Stimulated activated CD4-positive, alpha-beta T cell treated with anti-CD3 and anti-CD28 coated beads, TNF-alpha, amount 100 ng/mL, for 48 hours (primary cell): ENCODE results near the gene KCNH5.

Experiments
- DNase-seq, 3 donors: peaks; one replicate each; pipeline ENCODE4 v3.0.0-alpha.2; 2020; ENCODE audit warnings: low read depth in 3 of 3

KCNH5 gene

GRCh38 chr14:63045234-63045611 is at the start of gene KCNH5:
TSS of gene KCNH5 (minus strand) at chr14:63045458. CDS start at chr14:63045186, 272 bp downstream.
- DNase-seq: no peak

GRCh38 chr14:63091394-63091996 is 46.2 kb upstream of the KCNH5 start:
- DNase-seq: no peak

GRCh38 chr14:63088865-63089264 is 43.6 kb upstream of the KCNH5 start:
- DNase-seq: no peak

- DNase-seq: no peak
Observed at GRCh38 chr14:63078569-63078968, 33.3 kb upstream of the KCNH5 start.

- DNase-seq: no peak
Observed at GRCh38 chr14:63076488-63076887, 31.2 kb upstream of the KCNH5 start.

GRCh38 chr14:63055631-63056030 is 10.4 kb upstream of the KCNH5 start:
- no peak for DNase-seq

- DNase-seq: no peak
Observed at GRCh38 chr14:63051992-63052391, 6.7 kb upstream of the KCNH5 start.

GRCh38 chr14:63051301-63051700 is 6.0 kb upstream of the KCNH5 start:
- DNase-seq: no peak

- no peak for DNase-seq
Observed at GRCh38 chr14:63050694-63051093, 5.4 kb upstream of the KCNH5 start.

GRCh38 chr14:63046339-63047268 is 1.3 kb upstream of the KCNH5 start:
- no peak for DNase-seq

- DNase-seq: no peak
Observed at GRCh38 chr14:63045612-63046320, 508 bp upstream of the KCNH5 start.

- DNase-seq: no peak
Observed at GRCh38 chr14:63039866-63040265, 5.4 kb downstream of the KCNH5 start.

GRCh38 chr14:63032641-63033040 is 12.6 kb downstream of the KCNH5 start:
- DNase-seq: no peak

GRCh38 chr14:63032076-63032475 is 13.2 kb downstream of the KCNH5 start:
- no peak for DNase-seq

GRCh38 chr14:63030113-63030512 is 15.1 kb downstream of the KCNH5 start:
- no peak for DNase-seq

- DNase-seq: no peak
Observed at GRCh38 chr14:63027719-63028118, 17.5 kb downstream of the KCNH5 start.

- DNase-seq: no peak
Observed at GRCh38 chr14:63026491-63026890, 18.8 kb downstream of the KCNH5 start.

- no peak for DNase-seq
Observed at GRCh38 chr14:63014621-63015020, 30.6 kb downstream of the KCNH5 start.

GRCh38 chr14:63012171-63012570 is 33.1 kb downstream of the KCNH5 start:
- DNase-seq: no peak

- DNase-seq: no peak
Observed at GRCh38 chr14:63011623-63012022, 33.6 kb downstream of the KCNH5 start.

GRCh38 chr14:63009495-63009894 is 35.8 kb downstream of the KCNH5 start:
- DNase-seq: no peak

- DNase-seq: no peak
Observed at GRCh38 chr14:63006531-63006930, 38.7 kb downstream of the KCNH5 start.

- no peak for DNase-seq
Observed at GRCh38 chr14:62994096-62994495, 51.2 kb downstream of the KCNH5 start.
